DMS53 treated with DMSO at 0.1 percent for 48 hours (cell line): ENCODE results near the gene STXBP5.
"Not testable (repeated sequence)": the region's sequence is repeated elsewhere in the genome, so short reads cannot be mapped to it uniquely, and the experiment has no call there.

Source experiments
- DNase-seq: peaks from one replicate; lab custom pipeline; 2025; ENCODE audit not compliant: unreplicated experiment; lab: John Stamatoyannopoulos, UW

Gene STXBP5

GRCh38 chr6:147244832-147245231, 40.6 kb downstream of the STXBP5 start:
- no peak for DNase-seq

GRCh38 chr6:147245693-147246092, 41.5 kb downstream of the STXBP5 start:
- DNase-seq: no peak

GRCh38 chr6:147246853-147247635, 42.8 kb downstream of the STXBP5 start:
- no peak for DNase-seq

GRCh38 chr6:147248859-147249258, 44.6 kb downstream of the STXBP5 start:
- DNase-seq: no peak

GRCh38 chr6:147251072-147251471, 46.9 kb downstream of the STXBP5 start:
- no peak for DNase-seq

GRCh38 chr6:147254929-147255473, 50.8 kb downstream of the STXBP5 start:
- DNase-seq: not testable (repeated sequence)

GRCh38 chr6:147255948-147256674, 51.9 kb downstream of the STXBP5 start:
- DNase-seq: no peak

- DNase-seq: no peak
These were observed 53.5 kb downstream of the STXBP5 start for GRCh38 chr6:147257760-147258159.

GRCh38 chr6:147260091-147260490, 55.9 kb downstream of the STXBP5 start:
- DNase-seq: no peak

GRCh38 chr6:147262946-147263345, 58.7 kb downstream of the STXBP5 start:
- DNase-seq: no peak

- no peak for DNase-seq
These were observed 62.6 kb downstream of the STXBP5 start for GRCh38 chr6:147266821-147267220.

- no peak for DNase-seq
These were observed 63.4 kb downstream of the STXBP5 start for GRCh38 chr6:147267658-147268057.

- no peak for DNase-seq
These were observed 64.0 kb downstream of the STXBP5 start for GRCh38 chr6:147268254-147268653.

- no peak for DNase-seq
These were observed 69.8 kb downstream of the STXBP5 start for GRCh38 chr6:147274012-147274411.

GRCh38 chr6:147274776-147275175, 70.6 kb downstream of the STXBP5 start:
- DNase-seq: no peak

GRCh38 chr6:147278891-147279290, 74.7 kb downstream of the STXBP5 start:
- no peak for DNase-seq

GRCh38 chr6:147279427-147279826, 75.2 kb downstream of the STXBP5 start:
- no peak for DNase-seq

GRCh38 chr6:147281895-147282565, 77.8 kb downstream of the STXBP5 start:
- DNase-seq: no peak

- DNase-seq: no peak
These were observed 78.3 kb downstream of the STXBP5 start for GRCh38 chr6:147282566-147282959.

- no peak for DNase-seq
These were observed 79.2 kb downstream of the STXBP5 start for GRCh38 chr6:147283460-147283859.

- peak; percentile 22 for DNase-seq
These were observed 81.1 kb downstream of the STXBP5 start for GRCh38 chr6:147285087-147285855.
